Stimulated activated CD8-positive, alpha-beta memory T cell treated with anti-CD3 and anti-CD28 coated beads, Interleukin-12 subunit alpha, Interleukin-12 subunit beta, amount 100 ng/mL, for 4 hours (primary cell): Measurements from ENCODE around the gene EXTL1.

Source experiments
- DNase-seq: peaks from one replicate; pipeline ENCODE4 v3.0.0-alpha.2; 2020; ENCODE audit warnings: low read depth

Gene EXTL1

DNA sequence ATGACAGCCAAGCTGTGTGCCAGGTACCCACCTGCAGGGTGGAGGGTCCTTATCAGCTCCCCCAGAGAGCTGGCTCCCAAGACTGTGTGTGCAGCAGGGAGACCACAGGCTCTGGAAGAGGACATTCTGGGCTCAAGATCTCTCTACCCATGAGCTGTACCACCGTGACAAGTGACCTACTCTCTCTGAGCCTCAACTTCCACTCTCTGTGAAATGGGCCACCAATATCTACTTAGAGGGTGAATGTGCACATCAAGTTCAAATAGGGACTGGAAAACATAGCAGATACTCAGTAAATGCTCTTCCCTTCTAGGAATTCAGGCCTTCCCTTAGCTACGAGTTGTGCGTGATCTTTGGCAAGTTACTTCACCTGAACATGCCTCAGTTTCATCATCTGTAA lies 22.8 kb downstream of the EXTL1 start:
- no peak for DNase-seq

DNA sequence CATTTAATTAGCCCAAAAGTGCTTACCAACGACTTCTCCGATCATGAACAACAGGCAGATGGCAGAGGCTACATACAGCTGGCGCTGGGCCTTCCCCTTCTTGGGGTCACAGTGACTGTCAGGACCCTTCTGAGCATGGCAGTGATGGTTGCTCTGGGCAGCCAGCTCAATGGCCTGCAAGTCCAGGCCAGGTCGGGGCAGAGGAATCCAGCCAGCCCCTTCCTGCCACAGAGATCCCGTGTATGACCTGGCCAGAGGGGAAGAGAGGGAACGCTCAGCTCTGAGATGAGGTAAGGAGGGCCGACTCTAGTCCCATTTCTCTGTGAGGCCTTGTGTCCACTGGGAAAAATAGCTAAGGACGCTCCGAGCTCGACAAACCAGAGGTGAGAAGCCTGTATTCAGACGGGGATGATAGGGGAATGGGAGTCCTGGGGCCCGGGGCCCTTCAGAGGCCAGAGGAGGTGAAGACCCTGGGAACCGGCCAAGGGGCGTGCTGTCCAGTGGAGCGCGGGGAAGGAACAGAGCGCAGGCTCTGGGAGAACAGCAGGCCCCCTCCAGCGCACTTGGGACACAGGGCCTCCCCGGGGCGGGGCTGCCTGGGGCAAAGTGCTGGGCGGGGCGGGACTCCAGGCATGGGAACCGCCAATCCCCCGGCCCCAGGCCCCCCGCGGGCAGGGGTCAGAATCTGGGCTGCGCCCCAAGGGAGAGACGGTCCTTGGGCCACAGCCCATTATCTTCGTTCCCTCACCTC lies 23.6 kb downstream of the EXTL1 start:
- no peak for DNase-seq

DNA sequence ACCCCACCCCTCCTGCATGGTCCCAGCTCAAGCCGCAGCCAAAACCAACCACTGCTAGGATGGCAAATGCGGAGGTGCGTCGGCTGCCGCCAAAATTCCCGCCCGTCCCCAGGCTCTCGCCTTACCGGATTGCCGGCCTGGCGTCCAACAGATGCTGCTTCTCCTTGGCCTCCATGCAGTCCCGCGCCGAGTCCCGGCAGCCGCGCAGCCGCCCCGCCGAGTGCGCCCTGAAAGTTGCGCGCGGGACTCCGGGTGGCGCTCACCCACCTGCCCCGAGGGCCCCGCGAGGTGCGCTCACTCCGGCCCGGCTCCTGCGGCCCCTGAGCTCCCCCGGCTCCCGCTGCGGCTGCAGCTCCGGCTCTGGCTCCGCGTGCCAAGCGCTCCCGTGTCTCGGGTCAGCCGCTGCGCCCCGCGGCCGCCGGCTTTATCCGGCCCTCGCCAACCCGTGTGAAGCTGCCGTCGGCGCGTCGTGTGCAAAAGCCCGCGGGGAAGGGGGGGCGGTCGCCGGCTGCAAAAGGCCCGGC lies 24.2 kb downstream of the EXTL1 start, which contains the start of gene SLC30A2:
Gene SLC30A2 (minus strand): TSS at position 397 of the 524 bp plus-strand sequence. CDS start 222 bp downstream, at position 175.
- no peak for DNase-seq

DNA sequence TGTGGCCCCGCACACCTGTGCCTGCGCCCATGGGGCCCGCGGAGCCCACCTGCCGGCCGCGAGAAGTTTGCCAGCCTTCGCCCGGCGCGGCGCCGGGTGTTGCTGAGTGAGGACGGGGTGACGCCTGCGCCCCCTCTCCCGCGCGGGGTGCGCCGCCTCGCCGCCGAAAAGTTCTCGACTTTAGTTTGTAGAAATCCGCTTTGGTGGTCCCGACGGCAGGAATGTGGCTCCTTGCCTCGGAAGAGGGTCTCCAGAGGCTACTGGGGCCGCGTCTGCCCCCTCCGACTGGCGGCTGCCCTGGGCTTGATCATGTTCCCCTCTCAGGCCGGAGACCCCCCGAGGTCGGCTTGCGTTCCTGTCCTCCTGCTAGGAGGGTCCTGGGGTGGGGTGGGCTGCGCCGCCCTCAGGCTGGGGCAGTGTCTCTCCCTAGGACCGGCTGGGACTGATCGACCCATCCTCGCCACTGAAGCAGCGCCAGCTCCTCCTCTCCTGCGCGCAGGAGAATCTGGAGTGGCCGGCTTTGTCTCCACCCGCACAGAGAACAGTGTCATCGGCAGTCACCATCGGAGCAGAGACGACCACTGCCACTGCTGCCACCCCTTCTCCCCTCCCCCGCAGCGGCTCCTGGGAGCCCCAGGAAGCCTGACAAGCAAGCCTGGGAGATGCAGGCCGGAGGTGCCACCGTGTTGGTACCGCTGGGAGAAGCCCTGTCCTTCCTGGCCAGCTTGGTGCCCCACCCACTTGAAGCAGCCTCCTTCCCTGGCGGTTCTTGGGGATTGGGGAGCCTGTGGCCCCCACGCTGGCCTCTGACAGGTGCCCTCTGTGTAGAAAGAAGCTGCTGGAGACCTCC lies 24.9 kb downstream of the EXTL1 start:
- no peak for DNase-seq

DNA sequence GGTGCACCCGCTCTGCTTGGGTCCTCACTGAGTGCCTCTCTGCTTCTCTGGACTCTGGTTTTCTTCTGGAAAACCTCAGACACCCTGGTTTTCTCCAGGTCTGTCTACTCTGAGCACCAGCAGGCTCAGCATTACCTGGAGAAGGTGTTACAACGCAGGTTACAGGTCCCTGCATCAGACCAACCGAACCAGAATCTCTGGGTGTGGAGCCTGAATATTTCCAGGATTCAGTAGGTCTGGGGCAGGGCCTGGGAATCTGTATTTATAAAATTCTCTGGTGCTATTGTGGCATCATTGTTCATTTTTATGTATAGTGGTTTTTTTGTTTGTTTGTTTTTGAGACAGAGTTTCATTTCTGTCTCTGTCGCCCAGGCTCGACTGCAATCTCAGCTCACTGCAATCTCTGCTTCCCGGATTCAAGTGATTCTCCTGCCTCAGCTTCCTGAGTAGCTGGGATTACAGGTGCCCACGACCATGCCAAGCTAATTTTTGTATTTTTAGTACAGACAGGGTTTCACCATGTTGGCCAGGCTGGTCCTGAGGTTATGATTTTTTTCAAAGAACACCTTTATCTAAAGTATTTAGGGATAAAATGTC lies 25.8 kb downstream of the EXTL1 start:
- no peak for DNase-seq

DNA sequence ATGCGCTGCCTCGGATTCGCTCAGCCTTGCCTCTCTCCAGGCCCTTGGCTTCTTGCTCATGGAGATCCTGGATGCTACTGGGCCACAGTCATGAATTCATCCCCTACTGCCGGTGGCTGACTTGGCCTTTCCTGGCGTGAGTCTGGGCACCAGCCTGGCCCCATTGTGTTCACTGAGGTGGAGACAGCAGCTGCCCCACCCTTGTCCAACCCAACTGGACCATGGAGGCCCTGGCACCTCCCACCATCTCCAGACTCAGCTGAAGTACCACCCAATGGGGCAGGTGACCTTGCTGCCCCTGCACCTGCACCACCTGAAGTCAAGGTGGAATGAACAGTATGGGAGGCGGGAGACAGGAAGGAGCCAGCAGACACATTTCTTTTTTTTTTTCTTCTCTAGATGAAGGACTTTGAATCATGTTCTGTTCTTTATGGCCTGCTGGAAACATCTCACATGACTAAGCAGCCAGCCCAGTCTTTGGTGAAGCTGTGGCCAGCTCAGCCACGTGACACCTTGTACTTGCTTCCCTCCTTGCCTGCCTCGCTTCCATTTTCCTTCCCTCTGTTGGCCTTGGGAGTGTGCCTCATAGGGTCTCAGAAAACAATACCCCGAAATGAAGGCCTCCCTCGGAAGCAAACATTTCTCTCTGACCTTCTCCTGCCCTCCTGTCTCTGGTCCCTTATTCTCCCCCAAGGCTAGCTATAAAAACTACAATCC lies 28.1 kb downstream of the EXTL1 start:
- DNase-seq, result no peak

DNA sequence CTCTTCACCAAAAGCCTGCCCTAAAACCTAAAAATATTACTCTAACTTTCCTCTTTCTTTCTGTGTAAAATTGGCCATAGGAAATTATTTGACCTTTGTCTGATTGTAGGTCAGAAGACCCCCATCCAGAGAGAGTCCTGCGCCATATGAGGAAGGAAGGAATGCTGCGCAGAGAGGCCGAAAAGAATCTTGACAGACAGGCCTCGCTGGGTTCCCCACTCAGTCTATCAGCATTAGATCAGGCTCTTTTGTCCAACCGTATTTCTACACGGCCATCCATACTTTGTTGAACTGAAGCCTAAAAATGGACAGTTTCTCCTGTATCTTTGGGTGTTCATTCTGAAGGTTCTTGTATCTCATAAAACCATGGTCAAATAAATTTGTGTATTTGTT lies 28.7 kb downstream of the EXTL1 start:
- no peak for DNase-seq

DNA sequence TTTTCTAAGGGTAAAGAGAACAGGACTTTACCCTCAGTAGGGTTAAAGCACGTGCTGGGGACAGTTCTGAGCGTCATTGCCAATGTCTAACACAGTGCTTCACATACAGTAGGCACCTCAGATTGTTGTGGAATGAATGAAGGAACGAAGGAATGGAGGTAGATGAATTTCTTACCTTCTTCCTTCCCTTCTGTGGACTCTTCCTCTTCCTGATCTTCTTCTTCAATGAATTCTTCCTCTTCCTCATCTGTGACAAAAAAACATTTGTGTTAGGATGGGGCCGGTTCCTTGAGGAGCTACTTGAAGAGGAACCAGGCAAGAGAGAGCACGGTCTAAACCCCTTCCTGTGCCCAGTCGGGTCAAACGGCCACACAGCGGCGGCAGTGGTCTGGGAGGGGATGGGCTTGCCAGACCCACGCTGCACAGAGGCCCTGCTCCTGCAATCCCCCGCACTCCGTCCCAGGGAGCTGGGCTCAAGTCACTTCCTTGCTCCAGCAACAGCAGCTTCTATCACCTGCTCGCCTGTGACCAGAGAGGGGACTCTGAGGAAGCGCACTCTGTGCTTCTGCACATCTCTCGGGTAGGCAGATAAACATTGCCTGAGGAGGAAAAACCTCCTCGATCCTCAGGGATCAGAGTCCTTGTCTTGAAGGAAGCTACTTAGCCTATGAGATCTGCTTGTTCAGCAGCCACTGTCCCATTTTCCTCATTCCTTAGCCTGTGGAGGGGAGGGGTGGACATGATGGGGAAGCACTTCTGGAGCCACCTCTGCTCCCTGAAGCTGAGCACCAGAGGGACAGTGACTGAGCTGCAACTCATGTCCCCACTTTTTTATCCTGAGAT lies 32.4 kb downstream of the EXTL1 start:
- no peak for DNase-seq

DNA sequence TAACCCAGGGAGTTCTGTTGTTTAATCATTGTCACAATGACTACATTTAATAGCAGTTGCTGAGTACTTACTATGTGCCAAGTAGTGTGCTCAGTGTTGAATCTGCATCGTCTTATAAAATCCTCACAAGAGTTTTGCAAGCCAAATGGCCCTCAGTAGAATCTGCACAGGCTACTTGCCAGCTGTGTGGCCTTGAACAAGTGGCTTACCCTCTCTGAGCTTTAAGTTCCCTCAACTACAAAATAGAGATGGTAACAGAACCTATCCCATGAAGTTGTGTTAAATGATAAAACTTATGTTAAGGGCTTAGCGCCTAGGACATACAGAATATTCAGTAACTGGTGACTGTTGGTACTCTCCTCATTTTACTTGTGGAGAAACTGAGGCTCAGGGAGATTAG lies 33.5 kb downstream of the EXTL1 start:
- DNase-seq, result no peak

DNA sequence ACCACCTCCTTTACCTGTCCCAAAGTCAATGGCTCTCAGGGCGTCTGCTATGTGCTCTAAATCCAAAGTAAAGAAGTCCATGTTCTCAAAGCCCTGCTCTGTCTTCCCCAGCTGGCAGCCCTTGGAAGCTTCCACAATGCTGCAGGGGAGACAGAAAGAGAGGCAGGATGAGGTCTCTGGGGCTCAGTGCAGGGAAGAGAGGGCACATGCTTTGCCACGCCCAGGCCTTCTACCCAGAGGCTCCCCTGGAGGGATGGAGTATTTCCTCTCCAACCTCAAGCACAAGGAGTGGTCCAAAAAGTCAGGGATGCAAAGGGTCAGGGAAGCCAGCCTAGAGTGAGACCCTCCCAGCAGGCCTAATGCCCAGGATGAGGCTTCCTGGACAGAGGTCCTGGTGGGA lies 35.6 kb downstream of the EXTL1 start:
- no peak for DNase-seq

DNA sequence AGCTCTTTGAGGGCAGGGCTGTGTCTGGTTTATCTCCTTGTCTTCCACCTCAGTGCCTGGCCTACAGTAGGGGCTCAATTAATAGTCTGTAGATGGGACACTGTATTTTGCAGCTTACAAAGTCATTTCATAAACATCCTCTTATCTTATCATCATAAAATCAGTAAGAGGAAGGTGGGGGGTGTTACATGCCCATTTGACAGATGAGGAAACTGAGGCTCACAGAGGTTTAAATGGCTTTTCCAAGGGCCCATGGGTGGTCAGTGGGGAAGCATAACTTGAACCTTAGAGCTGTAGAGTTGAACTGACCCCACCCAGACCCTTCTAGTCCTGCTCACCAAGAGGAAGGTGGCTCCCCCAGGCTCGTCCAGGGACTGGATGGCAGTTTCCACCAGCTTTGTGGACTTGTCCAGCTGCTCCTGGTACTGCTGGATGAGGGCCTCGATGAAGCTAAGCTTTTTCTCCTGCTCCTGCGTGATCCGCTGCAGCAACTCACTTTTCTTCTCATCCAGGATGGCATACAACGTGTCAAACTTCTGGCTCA lies 36.5 kb downstream of the EXTL1 start:
- no peak for DNase-seq

DNA sequence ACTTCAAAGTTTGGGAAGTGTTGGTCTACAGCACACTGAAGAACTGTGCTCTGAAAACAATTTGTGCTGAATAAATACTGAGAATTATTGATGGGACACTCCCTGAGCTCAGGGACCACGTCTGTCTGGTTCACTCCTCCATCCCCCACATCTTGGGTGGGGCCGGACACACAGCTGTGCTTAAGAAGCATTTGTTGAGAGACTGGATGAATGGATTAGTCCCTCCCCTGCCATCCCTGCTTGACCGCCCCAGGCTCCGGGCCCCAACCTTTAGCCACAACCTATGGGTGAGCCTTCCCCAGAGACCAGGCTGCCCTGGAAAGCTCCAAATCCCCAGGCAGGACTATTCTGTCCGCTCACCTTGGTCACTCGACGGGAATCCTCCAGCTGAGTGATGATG lies 38.3 kb downstream of the EXTL1 start:
- no peak for DNase-seq

DNA sequence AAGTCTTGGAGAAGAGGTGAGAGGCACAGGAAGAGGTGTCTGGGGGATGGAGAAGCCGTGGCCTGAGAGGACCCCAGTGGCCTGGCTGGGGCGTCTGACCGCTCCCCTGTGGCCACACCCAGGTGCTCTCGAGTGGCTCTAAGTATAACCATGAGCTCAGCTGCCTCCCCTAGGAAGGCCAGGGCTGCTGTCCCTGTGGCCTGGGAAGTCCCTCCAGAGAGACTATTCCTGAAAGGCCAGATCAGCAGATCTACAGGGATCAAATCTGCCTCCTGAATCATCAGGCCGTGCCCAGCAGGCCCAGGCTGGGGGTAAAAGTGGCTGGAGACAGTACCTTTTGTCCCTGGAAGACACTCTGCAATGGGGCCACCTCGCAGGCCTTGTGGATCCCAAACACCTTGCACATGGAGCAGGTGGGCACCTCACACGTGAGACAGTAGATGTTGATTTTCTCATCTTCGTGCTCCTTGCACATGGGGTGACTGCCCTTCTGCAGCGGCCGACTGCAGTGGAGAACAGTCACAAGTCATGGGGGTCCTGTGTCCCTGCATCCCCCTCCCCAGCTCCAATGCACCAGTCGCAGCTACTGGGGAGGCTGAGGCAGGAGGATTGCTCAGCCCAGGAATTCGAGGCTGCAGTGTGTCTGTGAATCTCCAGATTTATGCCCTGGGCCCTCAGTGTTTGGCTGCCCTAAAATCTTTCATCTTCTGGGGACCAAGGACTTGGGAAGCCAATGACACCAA lies 39.4 kb downstream of the EXTL1 start:
- no peak for DNase-seq

DNA sequence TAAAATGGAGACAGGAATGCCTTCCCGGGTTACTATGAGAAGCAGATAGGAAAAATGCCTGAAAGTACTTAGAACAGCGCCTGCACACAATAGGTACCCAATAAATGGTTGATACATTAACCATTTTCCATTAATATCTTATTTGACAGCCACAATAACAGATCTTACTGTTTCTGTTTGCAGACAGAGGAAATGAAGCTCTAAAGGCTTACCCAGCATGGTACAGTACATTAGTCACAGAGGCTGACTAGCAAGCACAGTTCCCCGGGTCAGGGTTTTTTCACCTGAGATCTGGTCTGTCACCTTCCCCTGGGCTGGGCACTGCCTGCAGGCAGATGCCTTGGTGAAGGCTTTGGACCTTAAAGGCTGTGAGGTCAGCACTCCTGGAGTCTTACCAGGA lies 43.0 kb downstream of the EXTL1 start:
- no peak for DNase-seq

DNA sequence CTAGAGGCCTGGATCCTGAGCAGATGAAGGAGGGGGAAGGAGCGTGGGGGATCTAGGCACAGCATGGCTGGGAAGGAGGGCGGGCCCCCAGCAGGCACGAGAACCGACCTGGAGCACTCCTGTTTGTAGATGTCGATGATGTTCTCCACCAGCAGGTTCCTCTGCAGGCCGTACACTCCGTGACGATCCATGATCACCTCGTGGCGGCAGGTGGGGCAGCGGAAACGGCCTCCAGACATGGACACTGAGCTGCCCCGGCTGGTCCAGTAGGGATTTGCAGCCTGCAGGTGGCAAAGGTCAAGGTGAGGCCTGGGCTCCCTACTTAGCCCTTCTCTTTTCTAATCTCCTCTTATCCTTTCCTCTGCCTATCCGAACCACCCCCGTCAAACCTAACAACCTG lies 44.6 kb downstream of the EXTL1 start:
- DNase-seq, result no peak

DNA sequence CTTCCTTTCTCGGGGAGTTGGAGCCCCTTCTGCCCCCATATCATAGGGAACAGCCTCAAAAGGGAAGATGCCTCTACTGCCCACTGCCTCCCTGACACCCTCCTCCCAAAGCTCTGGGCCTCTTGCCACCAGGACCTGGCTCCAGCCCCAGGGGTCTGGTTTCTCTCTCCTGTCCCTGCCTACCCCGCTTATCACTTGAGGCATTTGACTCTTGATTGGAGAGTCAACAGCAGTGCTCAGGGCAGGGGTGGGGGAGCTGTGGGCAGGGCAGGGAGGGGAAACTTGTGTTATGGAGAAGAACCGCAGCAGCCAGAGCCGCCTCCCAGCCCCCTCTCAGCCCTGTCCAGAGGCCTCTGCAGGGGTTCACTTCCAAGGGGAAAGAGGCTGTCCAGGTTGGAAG lies 45.3 kb downstream of the EXTL1 start:
- no peak for DNase-seq

DNA sequence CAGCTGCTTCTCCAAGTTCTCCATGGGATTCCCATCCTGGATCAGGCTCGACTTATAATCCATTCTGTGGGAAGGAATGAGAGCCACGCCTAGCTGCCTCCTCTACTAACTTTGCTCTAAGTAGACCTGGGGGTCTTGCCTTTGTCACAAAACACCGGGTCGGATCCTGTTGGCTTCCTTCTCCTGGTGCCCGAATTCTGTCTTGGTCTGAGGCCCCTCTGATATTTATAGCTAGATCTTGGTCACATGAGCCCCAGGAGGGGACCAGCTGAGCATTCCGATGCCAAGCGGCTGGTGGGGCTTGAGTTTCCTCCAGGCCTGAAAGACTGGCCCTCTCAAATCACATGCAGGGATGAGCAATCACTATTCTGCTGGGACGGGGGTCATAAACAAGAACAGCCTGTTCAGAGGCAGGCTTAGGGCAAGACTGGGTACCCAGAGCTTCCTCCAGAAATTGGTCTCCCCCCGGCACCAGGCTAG lies 45.9 kb downstream of the EXTL1 start, which contains the start of gene TRIM63:
Gene TRIM63 (minus strand): TSS at position 199 of the 480 bp plus-strand sequence. CDS start 136 bp downstream, at position 63.
- DNase-seq, result no peak

DNA sequence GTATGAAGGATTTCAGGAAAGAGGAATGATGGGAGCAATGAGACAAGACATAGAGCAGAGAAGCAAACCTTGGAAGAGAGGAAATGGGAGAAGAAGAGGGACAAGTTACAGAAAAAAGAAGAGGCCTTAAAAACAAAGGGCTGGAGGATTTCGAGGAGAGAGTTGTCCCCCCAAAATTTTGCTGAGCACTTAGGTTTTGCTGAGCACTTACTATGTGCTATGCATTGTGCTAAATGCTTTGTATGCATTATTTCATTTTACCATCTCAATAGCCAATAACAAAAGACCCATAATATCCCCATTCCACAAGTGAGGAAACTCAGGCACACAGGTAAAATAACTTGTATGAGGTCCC lies 48.3 kb downstream of the EXTL1 start:
- DNase-seq, result no peak

DNA sequence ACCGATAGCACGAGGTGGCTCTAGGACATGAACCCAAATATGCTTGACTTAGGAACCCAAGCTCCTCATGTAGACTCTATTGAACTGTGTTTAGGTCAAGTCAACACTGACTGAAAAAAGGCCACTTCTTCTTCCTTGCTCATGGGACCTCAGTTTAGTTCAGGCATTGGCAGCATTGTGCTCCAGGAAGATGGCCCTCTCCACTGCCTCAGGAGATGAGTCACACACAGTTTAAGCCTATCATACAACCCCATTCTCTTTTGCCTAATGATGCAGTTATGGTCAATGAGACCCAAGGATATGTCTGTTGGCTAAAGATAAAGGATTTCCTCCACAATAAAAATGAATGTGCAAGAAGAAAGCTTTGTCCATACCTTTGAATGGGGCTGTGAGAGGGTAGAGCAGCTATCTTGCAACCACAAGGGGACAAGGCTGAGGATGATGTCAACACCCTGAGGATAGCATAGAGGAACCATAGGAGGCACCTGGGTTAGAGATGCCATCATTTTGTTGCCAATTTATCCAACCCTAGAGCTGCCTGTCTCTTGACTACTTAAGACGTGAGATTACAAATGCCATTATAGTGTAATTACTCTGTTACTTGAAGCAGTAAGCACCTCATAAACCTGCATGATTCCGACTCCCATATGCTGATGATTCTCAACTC lies 48.9 kb downstream of the EXTL1 start:
- DNase-seq, result no peak
